Endodermal cell (in vitro differentiated cells): ENCODE data around the gene KCNMA1. TPM values are rescaled to one million over a fixed set of nuclear protein-coding genes. Genes with fewer than 3 reads are reported as not detected.

ENCODE experiments used
- DNase-seq: peaks from one replicate; pipeline ENCODE4 v3.0.0-alpha.2; 2017
- H3K27ac ChIP-seq: 2 replicates; pipeline ENCODE4 v1.5.1; 2013; ENCODE audit warnings: mild to moderate bottlenecking, low read depth, low read length, moderate library complexity
- H3K27me3 ChIP-seq: 2 replicates; pipeline ENCODE4 v1.6.1; 2013; ENCODE audit warnings: mild to moderate bottlenecking, low read length, moderate library complexity; ENCODE audit not compliant: insufficient read depth, control insufficient read depth, poor library complexity, severe bottlenecking
- H3K36me3 ChIP-seq: 2 replicates; pipeline ENCODE4 v1.7.0; 2013; ENCODE audit warnings: mild to moderate bottlenecking, low read length, moderate library complexity; ENCODE audit not compliant: control insufficient read depth, insufficient read depth
- H3K4me1 ChIP-seq: one replicate; pipeline ENCODE4 v1.7.0; 2013; ENCODE audit warnings: low read length; ENCODE audit not compliant: control insufficient read depth, insufficient read depth
- H3K4me3 ChIP-seq: 2 replicates; pipeline ENCODE4 v1.5.1; 2013; ENCODE audit warnings: mild to moderate bottlenecking, low read length, moderate library complexity
- H3K9ac ChIP-seq: 2 replicates; pipeline ENCODE4 v1.6.1; 2013; ENCODE audit warnings: mild to moderate bottlenecking, low read length, moderate library complexity; ENCODE audit not compliant: poor library complexity, severe bottlenecking; ENCODE audit errors: extremely low read depth
- H3K9me3 ChIP-seq: 2 replicates; pipeline ENCODE4 v1.6.1; 2013; ENCODE audit warnings: mild to moderate bottlenecking, low read length, moderate library complexity; ENCODE audit not compliant: control insufficient read depth
- H3K27ac Mint-ChIP-seq: 2 replicates; pipeline ENCODE4 v1.8.0; 2020; ENCODE audit warnings: mixed read lengths
- H3K27me3 Mint-ChIP-seq: 2 replicates; pipeline ENCODE4 v1.8.0; 2021; ENCODE audit warnings: mild to moderate bottlenecking, mixed read lengths; ENCODE audit not compliant: insufficient read depth
- H3K36me3 Mint-ChIP-seq: 2 replicates; pipeline ENCODE4 v1.8.0; 2020; ENCODE audit warnings: low read depth, mixed read lengths
- H3K4me1 Mint-ChIP-seq: 2 replicates; pipeline ENCODE4 v1.8.0; 2020; ENCODE audit warnings: mixed read lengths
- H3K4me3 Mint-ChIP-seq: 2 replicates; pipeline ENCODE4 v1.8.0; 2020; ENCODE audit warnings: mild to moderate bottlenecking, moderate library complexity, mixed read lengths
- H3K9me3 Mint-ChIP-seq: 2 replicates; pipeline ENCODE4 v1.8.0; 2020; ENCODE audit warnings: mild to moderate bottlenecking, mixed read lengths
- WGBS, 2 experiments: methylation state at CpG; one replicate each; pipeline versions ENCODE4 v1.1.5 to v1.1.7; 2013; ENCODE audit warnings: missing lambda C conversion rate in 2 of 2, mixed read lengths in 1 of 2; ENCODE audit not compliant: insufficient coverage in 1 of 2, insufficient read length in 1 of 2; 5-methylcytosine and 5-hydroxymethylcytosine counted together
- total RNA-seq, 2 donors: library from RNA; stranded (reverse); fragmentation: NEBNext Ultra II Directional in 1 of 2; extraction: Animal tissue kit (Norgen Biotek cat#: 25700) in 1 of 2; gene quantifications; 2 replicates in 1 of 2; 3 replicates in 1 of 2; pipeline ENCODE4 v1.2.1, GENCODE V29; 2021
- TF ChIP-seq, protein P1 (sequence below): fragments of 200-600 bp; sonication (generic); conservative IDR thresholded peaks from 2 replicates; pipeline ENCODE4 v1.5.0; 2021; ENCODE audit warnings: antibody characterized with exemption, mild to moderate bottlenecking

The KCNMA1 gene
- total RNA-seq, 2 donors from 2014 or later, result 0.55 to 1.3 TPM

DNA sequence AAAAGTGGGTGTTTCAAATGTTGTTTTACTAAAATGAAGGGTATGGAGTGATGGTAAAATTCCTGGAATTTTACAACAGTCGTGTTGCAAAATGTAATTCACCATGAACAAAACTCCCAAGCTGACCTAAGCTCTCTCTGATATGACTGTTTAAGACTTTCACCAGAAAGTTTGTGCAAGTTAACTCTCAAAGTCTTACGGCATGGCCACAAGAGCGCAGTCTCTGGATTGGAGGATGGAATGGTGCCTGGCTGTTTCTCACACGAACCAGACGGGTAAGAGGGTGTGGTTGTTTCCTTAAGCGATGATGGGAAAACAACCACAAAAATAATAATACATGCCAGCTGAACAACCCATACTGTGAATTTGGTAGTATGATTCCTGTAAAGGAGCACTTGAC, 662.5 kb downstream of the KCNMA1 start:
- H3K9me3 Mint-ChIP-seq, result no peaks in the 10 kb centered on the region
- Histone ChIP-seq H3K9ac (no peak overlapping the region), H3K27me3 (peaks cover 17% of the 10 kb centered on the region), H3K27ac (no peak overlapping the region), H3K36me3 (no peaks in the 10 kb centered on the region), H3K9me3 (no peaks in the 10 kb centered on the region), H3K4me3 (no peak overlapping the region), H3K4me1 (no peaks in the 10 kb centered on the region)
- H3K4me1 Mint-ChIP-seq, result peaks cover 4% of the 10 kb centered on the region
- TF ChIP-seq, protein P1, sequence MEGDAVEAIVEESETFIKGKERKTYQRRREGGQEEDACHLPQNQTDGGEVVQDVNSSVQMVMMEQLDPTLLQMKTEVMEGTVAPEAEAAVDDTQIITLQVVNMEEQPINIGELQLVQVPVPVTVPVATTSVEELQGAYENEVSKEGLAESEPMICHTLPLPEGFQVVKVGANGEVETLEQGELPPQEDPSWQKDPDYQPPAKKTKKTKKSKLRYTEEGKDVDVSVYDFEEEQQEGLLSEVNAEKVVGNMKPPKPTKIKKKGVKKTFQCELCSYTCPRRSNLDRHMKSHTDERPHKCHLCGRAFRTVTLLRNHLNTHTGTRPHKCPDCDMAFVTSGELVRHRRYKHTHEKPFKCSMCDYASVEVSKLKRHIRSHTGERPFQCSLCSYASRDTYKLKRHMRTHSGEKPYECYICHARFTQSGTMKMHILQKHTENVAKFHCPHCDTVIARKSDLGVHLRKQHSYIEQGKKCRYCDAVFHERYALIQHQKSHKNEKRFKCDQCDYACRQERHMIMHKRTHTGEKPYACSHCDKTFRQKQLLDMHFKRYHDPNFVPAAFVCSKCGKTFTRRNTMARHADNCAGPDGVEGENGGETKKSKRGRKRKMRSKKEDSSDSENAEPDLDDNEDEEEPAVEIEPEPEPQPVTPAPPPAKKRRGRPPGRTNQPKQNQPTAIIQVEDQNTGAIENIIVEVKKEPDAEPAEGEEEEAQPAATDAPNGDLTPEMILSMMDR, result no peak
- no peaks in the 10 kb centered on the region for H3K36me3 Mint-ChIP-seq
- H3K27me3 Mint-ChIP-seq, result no peaks in the 10 kb centered on the region
- H3K27ac Mint-ChIP-seq, result no peak overlapping the region
- WGBS, 2 experiments, result 91 to 96% methylated on average over 3 to 4 of the region's 6 CpGs
- H3K4me3 Mint-ChIP-seq, result no peak overlapping the region
- no peak for DNase-seq

DNA sequence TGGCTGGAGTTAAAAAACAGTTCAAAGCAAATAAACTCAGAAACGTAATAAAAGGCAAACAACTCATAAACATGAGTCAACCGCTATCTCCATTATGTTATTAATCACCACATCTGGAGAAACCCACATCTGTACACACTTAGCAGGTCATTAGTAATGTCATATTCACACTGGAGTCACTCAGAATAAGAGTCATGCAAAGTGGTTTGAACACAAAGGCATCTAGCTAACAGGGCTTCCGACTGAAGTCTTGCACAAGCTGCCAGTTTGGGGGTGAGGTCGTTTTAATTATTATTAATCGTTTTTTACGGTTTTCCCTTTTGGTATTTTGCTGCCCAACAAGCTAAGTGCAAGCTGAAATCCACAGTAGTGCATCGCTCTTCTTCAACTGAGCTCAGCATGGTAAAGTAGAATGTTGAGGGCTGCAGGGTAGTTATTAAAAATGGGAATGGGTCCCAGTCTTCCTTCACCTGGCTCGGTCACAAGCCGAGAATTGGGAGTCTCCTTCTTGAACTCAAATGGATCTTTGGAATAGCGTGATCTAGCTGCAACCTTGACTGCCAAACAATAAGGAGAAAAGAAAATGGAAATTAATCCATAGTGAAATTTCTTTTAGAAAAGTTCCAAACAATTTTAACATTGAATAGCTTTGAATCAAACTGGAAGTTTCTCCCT, 663.5 kb downstream of the KCNMA1 start:
- Histone ChIP-seq H3K4me3 (no peak overlapping the region), H3K4me1 (no peaks in the 10 kb centered on the region), H3K27ac (no peak overlapping the region), H3K36me3 (no peaks in the 10 kb centered on the region), H3K9me3 (no peaks in the 10 kb centered on the region), H3K9ac (no peak overlapping the region), H3K27me3 (peaks cover 17% of the 10 kb centered on the region)
- Mint-ChIP-seq H3K27ac (no peak overlapping the region), H3K4me3 (no peak overlapping the region), H3K27me3 (no peaks in the 10 kb centered on the region), H3K36me3 (no peaks in the 10 kb centered on the region), H3K4me1 (peaks cover 4% of the 10 kb centered on the region), H3K9me3 (no peaks in the 10 kb centered on the region)
- 90 to 92% methylated on average over 7 to 10 of the region's 10 CpGs for WGBS, 2 experiments
- TF ChIP-seq, protein P1, result no peak
- no peak for DNase-seq

DNA sequence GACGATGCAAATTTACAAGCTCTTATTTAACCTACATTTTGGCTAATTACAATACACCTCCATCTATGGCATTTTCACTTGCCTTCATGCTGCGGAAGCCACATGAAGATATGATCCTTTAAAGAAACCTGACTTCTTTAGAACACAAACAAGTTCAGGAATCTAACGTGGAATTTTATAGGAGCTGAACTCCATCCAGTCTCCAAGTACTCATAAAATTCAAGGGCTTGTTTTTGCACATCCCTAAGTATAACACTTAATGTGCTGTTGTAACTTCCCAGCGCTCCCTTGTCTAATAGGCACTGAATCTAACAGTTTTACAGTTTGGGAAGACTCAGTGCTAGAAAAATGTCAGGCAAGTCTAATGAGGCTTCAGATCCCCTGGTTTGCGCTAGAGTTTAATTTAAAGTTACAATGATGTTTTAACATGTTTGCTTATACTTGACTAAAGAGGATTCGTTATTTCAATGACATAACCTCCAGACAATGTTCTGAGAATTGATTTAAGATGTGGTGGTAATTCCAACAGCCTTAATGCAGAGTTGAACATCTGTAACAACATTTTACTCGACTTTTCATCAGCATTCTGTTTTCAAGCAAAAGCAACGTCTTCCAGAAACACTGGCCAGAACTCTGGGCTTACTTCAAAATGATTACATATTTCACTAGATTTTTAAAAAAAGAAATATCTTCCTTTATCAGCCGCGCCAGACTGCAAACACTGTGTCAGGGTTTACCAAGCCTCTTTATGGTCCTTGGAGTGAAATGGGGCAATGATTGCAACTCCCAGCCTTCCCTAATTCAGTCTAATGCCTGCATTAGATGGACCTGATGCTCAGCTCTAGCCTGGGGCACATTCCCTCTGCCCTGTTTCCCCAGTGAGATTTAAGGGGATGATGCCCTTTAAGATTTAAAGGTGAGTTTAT, 664.3 kb downstream of the KCNMA1 start:
- no peak overlapping the region for H3K4me3 Mint-ChIP-seq
- H3K36me3 Mint-ChIP-seq, result no peaks in the 10 kb centered on the region
- no peaks in the 10 kb centered on the region for H3K9me3 Mint-ChIP-seq
- Histone ChIP-seq H3K9ac (no peak overlapping the region), H3K27ac (no peak overlapping the region), H3K9me3 (no peaks in the 10 kb centered on the region), H3K4me3 (no peak overlapping the region), H3K27me3 (peaks cover 17% of the 10 kb centered on the region), H3K36me3 (no peaks in the 10 kb centered on the region), H3K4me1 (no peaks in the 10 kb centered on the region)
- TF ChIP-seq, protein P1, result no peak
- DNase-seq, result no peak
- peaks cover 4% of the 10 kb centered on the region for H3K4me1 Mint-ChIP-seq
- 95 to 96% methylated on average over 8 to 10 of the region's 10 CpGs for WGBS, 2 experiments
- no peaks in the 10 kb centered on the region for H3K27me3 Mint-ChIP-seq
- H3K27ac Mint-ChIP-seq, result no peak overlapping the region
